Right hindlimb (tissue), 1 donor: ENCODE data around the gene MTO1.
"Not testable (repeated sequence)": the region's sequence is repeated elsewhere in the genome, so short reads cannot be mapped to it uniquely, and the experiment has no call there.

Source experiments
- DNase-seq: peaks from one replicate; pipeline ENCODE4 v3.0.0-alpha.2; 2018

The MTO1 gene

GRCh38 chr6:73461537-73462350, at the start of gene MTO1:
TSS of gene MTO1 (plus strand) at chr6:73461737. CDS start at chr6:73461855, 118 bp downstream.
- peak; percentile 92 for DNase-seq

GRCh38 chr6:73413102-73413501, 48.4 kb upstream of the MTO1 start:
- no peak for DNase-seq

- DNase-seq, result no peak
These were observed 43.3 kb upstream of the MTO1 start for GRCh38 chr6:73418081-73418741.

- no peak for DNase-seq
These were observed 40.0 kb upstream of the MTO1 start for GRCh38 chr6:73421534-73421933.

- DNase-seq, result no peak
These were observed 26.3 kb upstream of the MTO1 start for GRCh38 chr6:73435236-73435635.

GRCh38 chr6:73443555-73443954, 18.0 kb upstream of the MTO1 start:
- DNase-seq, result no peak

GRCh38 chr6:73451223-73452106, 10.1 kb upstream of the MTO1 start:
- DNase-seq, result peak; percentile 75

- peak; percentile 88 for DNase-seq
These were observed 9.5 kb upstream of the MTO1 start, which contains the start of gene CGAS for GRCh38 chr6:73452107-73452461. TSS of gene CGAS (minus strand) at chr6:73452297. CDS start at chr6:73452181, 116 bp downstream.

GRCh38 chr6:73455865-73456629, 5.5 kb upstream of the MTO1 start:
- no peak for DNase-seq

- DNase-seq, result not testable (repeated sequence)
These were observed 2.1 kb upstream of the MTO1 start for GRCh38 chr6:73459474-73459873.

GRCh38 chr6:73460056-73460455, 1.5 kb upstream of the MTO1 start:
- DNase-seq, result no peak

- DNase-seq, result no peak
These were observed 10.3 kb downstream of the MTO1 start for GRCh38 chr6:73471686-73472290.

- no peak for DNase-seq
These were observed 15.2 kb downstream of the MTO1 start for GRCh38 chr6:73476723-73477122.

- no peak for DNase-seq
These were observed 15.9 kb downstream of the MTO1 start for GRCh38 chr6:73477407-73477806.

GRCh38 chr6:73481969-73482368, 20.4 kb downstream of the MTO1 start:
- DNase-seq, result no peak

- no peak for DNase-seq
These were observed 22.9 kb downstream of the MTO1 start for GRCh38 chr6:73484438-73484837.

GRCh38 chr6:73487473-73487872, 25.9 kb downstream of the MTO1 start:
- no peak for DNase-seq

GRCh38 chr6:73491377-73491776, 29.8 kb downstream of the MTO1 start:
- no peak for DNase-seq

GRCh38 chr6:73497915-73498314, 36.4 kb downstream of the MTO1 start:
- no peak for DNase-seq

GRCh38 chr6:73503027-73503772, 41.7 kb downstream of the MTO1 start:
- DNase-seq, result no peak

- no peak for DNase-seq
These were observed 42.6 kb downstream of the MTO1 start for GRCh38 chr6:73504160-73504559.
